AG09319 (cell line): ENCODE data around the gene ATG10.
"Not testable (repeated sequence)": the region's sequence is repeated elsewhere in the genome, so short reads cannot be mapped to it uniquely, and the experiment has no call there.

ENCODE experiments used
- DNase-seq: peaks from one replicate; pipeline ENCODE4 v3.0.0-alpha.2; 2010; ENCODE audit warnings: low read depth; ENCODE audit errors: extremely low read depth
- CTCF ChIP-seq: IDR thresholded peaks from 2 replicates; pipeline ENCODE4 v1.5.1; 2011; ENCODE audit warnings: low read depth, mild to moderate bottlenecking, inconsistent platforms, low read length, moderate library complexity

Gene ATG10

DNA sequence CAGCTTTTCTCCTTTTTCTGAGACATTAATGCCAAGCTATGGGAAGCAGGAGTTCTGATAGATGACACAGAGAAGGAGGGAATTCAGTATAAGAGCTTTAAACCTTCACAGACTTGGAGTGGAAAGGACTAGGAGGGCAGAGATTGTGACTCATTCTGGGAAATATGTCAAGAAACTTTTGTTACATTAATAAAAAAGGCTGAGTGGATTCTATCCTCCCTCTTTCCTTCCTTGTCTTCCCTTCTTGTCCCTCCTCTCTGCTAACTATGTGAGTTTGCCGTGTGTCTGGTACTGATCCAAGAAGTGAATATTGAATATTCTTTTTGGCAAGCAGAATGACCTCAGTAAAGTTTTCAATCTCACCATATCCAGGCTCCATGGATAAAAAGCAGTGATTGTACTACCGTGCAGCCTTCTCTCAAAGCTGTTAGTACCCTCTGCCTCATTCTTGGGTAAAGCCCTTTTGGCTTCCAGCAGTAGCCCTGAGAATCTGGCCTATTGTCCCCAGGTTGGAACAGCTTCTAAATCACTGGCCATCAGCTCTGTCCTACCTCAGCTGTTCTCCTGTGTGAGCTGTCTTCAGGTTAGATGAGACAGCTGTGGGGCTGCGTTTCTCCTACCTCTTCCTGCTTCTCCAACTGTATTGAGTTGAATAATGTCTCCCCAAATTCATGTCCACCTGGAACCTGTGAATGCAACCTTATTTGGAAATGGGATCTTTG is 73.9 kb downstream of the ATG10 start:
- DNase-seq, result no peak
- TF ChIP-seq CTCF, result no peak

- no peak for TF ChIP-seq CTCF
- DNase-seq, result no peak
Observed at GRCh38 chr5:82046276-82046647, 74.4 kb downstream of the ATG10 start.

DNA sequence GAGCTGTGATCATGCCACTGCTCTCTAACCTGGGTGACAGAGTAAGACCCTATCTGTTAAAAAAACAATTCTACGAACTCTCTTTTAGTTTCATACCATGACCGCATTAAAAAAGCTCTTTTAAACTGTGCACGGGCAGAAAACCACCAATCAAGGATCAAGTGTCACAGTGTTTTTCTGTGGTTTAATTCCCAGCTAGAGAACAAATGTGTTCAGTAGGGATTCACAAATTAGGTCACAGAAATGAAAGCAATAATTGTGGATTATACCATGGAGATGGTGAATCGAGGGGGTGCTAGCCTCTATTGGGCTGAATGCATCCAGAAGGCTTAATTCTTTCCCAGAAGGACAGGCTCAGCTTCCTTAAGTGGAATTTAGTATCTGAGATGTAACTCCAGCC is 79.1 kb downstream of the ATG10 start:
- no peak for TF ChIP-seq CTCF
- DNase-seq, result no peak

- TF ChIP-seq CTCF, result no peak
- DNase-seq, result no peak
Observed at GRCh38 chr5:82054004-82054710, 82.3 kb downstream of the ATG10 start.

- no peak for TF ChIP-seq CTCF
- no peak for DNase-seq
Observed at GRCh38 chr5:82057051-82057450, 85.2 kb downstream of the ATG10 start.

DNA sequence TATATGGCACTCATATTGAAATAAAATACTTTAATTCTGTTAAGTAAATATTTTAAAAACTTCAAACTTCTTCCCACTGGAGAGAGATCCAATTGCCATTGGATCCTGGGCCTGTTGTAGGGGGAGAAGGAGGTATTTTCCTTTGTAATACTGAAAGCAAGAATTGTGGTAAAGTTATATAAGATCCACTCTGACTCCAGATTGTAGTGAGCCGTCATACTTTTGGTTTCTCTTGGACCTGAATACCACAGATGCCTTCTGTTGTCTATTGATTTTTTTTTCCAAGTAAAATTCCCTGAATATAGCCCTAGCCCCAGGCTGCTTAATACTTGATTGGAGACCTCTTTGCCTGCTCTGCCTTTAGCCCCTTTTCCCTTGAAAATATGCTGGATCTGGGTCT is 86.9 kb downstream of the ATG10 start:
- DNase-seq, result no peak
- no peak for TF ChIP-seq CTCF

- no peak for TF ChIP-seq CTCF
- DNase-seq, result no peak
Observed at GRCh38 chr5:82066791-82067190, 95.0 kb downstream of the ATG10 start.

GRCh38 chr5:82068042-82068441 is 96.2 kb downstream of the ATG10 start:
- DNase-seq, result not testable (repeated sequence)
